Liver (tissue), 3 donors: ENCODE measurements around the gene PRAMEF12.

Experiments
- ATF3 ChIP-seq: IDR thresholded peaks from 2 replicates; pipeline ENCODE4 v1.6.1; 2016; ENCODE audit warnings: antibody characterized with exemption
- CTCF ChIP-seq: fragments of 150-350 bp; IDR thresholded peaks from 2 replicates; pipeline ENCODE4 v1.5.1; 2017; ENCODE audit warnings: improper control_type of control experiment, low read depth, low read length; ENCODE audit not compliant: missing input control
- HNF4A ChIP-seq, 2 donors: conservative IDR thresholded peaks; 2 replicates each; pipeline ENCODE4 v1.6.1; 2016; ENCODE audit warnings: antibody characterized with exemption in 2 of 2, mild to moderate bottlenecking in 2 of 2
- JUND ChIP-seq, 2 donors: IDR thresholded peaks; 2 replicates each; pipeline ENCODE4 v1.6.1; 2016; ENCODE audit warnings: antibody characterized with exemption in 2 of 2
- RAD21 ChIP-seq, 2 donors: IDR thresholded peaks; 2 replicates each; pipeline ENCODE4 v1.6.1; 2016; ENCODE audit warnings: antibody characterized with exemption in 2 of 2, mild to moderate bottlenecking in 2 of 2
- YY1 ChIP-seq: IDR thresholded peaks from 2 replicates; pipeline ENCODE4 v1.6.1; 2016; ENCODE audit warnings: antibody characterized with exemption, mild to moderate bottlenecking
- TF ChIP-seq, protein P1 (sequence below): IDR thresholded peaks from 2 replicates; pipeline ENCODE4 v1.6.1; 2016; ENCODE audit warnings: antibody characterized with exemption, mild to moderate bottlenecking
- donor health status: healthy.
- donor health status: healthy.

DNA sequence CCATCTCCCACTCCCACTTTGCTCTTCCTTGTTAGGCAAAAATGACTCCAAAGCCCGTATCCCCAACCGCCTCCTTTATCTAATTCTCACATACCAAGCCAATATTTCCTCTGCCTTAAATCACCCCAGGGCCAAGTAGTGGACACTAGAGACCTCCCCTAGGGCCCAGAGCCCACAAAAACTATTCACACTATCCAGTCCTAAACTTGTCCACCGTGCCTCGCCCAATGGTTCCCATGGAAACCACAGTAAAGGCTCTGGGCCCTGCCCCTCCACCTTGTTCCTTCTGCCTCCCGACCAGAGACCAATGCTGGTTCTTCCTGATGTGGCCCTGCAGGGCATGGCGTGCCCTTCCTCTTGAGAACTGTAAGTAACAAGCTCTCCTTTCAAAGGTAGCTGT is 15.7 kb upstream of the PRAMEF12 start:
- TF ChIP-seq YY1 = no peak
- TF ChIP-seq CTCF = no peak
- no peak for TF ChIP-seq ATF3
- no peak for TF ChIP-seq JUND (IDR thresholded peaks at IDR 0.05)
- TF ChIP-seq RAD21 (IDR thresholded peaks at IDR 0.05) = no peak
- TF ChIP-seq HNF4A (conservative IDR thresholded peaks at IDR 0.05) = no peak
- TF ChIP-seq, protein P1, sequence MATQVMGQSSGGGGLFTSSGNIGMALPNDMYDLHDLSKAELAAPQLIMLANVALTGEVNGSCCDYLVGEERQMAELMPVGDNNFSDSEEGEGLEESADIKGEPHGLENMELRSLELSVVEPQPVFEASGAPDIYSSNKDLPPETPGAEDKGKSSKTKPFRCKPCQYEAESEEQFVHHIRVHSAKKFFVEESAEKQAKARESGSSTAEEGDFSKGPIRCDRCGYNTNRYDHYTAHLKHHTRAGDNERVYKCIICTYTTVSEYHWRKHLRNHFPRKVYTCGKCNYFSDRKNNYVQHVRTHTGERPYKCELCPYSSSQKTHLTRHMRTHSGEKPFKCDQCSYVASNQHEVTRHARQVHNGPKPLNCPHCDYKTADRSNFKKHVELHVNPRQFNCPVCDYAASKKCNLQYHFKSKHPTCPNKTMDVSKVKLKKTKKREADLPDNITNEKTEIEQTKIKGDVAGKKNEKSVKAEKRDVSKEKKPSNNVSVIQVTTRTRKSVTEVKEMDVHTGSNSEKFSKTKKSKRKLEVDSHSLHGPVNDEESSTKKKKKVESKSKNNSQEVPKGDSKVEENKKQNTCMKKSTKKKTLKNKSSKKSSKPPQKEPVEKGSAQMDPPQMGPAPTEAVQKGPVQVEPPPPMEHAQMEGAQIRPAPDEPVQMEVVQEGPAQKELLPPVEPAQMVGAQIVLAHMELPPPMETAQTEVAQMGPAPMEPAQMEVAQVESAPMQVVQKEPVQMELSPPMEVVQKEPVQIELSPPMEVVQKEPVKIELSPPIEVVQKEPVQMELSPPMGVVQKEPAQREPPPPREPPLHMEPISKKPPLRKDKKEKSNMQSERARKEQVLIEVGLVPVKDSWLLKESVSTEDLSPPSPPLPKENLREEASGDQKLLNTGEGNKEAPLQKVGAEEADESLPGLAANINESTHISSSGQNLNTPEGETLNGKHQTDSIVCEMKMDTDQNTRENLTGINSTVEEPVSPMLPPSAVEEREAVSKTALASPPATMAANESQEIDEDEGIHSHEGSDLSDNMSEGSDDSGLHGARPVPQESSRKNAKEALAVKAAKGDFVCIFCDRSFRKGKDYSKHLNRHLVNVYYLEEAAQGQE = no peak
